Bone marrow (tissue), 2 donors: ENCODE measurements around the gene NBPF8.
"Not testable (repeated sequence)": the region's sequence is repeated elsewhere in the genome, so short reads cannot be mapped to it uniquely, and the experiment has no call there.

Experiments
- DNase-seq, 2 donors: peaks; one replicate each; lab custom pipeline; 2025; lab: John Stamatoyannopoulos, UW

Gene NBPF8, protein sequence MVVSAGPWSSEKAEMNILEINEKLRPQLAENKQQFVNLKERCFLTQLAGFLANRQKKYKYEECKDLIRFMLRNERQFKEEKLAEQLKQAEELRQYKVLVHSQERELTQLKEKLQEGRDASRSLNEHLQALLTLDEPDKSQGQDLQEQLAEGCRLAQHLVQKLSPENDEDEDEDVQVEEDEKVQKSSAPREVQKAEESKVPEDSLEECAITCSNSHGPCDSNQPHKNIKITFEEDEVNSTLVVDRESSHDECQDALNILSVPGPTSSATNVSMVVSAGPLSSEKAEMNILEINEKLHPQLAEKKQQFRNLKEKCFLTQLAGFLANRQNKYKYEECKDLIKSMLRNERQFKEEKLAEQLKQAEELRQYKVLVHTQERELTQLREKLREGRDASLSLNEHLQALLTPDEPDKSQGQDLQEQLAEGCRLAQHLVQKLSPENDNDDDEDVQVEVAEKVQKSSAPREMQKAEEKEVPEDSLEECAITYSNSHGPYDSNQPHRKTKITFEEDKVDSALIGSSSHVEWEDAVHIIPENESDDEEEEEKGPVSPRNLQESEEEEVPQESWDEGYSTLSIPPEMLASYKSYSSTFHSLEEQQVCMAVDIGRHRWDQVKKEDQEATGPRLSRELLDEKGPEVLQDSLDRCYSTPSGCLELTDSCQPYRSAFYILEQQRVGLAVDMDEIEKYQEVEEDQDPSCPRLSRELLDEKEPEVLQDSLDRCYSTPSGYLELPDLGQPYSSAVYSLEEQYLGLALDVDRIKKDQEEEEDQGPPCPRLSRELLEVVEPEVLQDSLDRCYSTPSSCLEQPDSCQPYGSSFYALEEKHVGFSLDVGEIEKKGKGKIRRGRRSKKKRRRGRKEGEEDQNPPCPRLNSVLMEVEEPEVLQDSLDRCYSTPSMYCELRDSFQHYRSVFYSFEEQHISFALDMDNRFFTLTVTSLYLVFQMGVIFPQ

GRCh38 chr1:120414911-120415480 is at the start of gene NBPF8:
Gene NBPF8 (plus strand): TSS chr1:120415035. CDS start chr1:120436523, 21,488 bp downstream.
- DNase-seq: not testable (repeated sequence)

GRCh38 chr1:120367709-120368108 is 47.1 kb upstream of the NBPF8 start:
- DNase-seq: not testable (repeated sequence)

- not testable (repeated sequence) for DNase-seq
Measured at GRCh38 chr1:120386651-120387050, 28.2 kb upstream of the NBPF8 start.

DNA sequence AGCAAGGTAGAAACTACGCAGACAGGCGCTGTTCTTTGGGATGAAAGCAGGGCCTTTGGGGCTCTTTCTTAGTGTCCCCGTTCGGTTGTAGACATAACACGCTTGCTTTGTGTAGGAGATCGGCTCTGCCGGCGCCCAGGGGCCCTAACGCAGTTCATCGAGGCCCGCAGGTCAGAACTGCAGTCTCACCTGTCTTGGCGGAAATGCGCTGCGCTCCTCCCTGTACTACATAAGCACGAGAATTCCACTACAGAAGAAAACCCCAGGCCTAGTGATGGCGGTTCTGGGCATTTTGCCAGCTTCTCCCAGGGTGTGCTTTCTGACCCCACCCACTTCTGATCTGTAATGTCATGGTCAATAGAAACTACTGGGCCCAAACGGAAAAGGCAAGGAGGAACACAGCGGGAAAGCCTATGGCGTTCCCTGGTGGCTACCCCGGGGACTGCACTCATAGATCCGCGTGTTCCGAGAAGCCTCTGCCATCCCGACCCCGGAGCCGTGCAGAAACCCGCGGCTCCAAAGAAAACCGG is 26.2 kb upstream of the NBPF8 start:
- DNase-seq: not testable (repeated sequence)

GRCh38 chr1:120391365-120391764 is 23.5 kb upstream of the NBPF8 start:
- not testable (repeated sequence) for DNase-seq

DNA sequence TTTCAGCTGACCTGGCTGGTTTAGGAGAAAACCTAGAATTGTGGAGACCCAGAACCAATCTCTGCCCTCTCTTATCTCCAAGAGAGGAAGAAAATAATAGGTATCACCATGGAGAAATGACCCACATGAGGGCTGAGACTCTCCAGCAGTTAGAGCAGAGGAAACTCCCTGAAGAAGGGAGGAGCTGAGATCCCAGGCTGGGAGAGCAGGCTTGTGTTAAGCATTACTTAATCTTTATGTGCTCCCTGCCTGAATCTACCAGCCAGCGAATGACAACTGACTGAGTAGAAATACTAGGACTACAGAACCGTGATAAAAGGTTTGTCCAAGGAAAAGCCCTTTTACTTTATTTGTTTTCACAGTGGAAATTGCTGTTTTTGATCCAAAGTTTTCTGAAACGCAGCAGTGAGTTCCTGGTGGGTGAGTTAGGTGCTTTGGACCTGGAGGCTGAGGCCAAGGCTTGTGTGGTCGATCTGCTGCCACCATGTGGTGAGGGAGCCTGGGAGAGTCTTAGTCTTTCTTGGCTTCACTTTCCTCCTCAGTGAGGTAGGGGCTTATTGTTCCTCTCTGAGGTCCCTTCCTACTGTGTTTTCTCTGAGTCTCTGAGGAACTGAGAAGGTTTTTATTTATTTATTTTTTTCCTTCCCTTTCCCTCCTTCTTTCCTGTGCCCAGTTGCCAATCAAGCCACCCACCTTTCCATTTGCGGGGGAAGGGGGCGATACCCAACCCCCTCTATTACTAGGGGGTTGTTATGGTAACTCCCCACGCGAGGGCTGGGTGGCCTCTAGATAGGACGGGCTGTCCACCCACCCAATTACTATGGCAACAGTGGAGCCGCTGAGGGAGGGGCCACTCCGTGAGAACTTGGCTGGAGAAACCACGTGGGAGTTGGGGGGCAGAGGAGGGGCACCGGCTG is 21.3 kb upstream of the NBPF8 start:
- not testable (repeated sequence) for DNase-seq

DNA sequence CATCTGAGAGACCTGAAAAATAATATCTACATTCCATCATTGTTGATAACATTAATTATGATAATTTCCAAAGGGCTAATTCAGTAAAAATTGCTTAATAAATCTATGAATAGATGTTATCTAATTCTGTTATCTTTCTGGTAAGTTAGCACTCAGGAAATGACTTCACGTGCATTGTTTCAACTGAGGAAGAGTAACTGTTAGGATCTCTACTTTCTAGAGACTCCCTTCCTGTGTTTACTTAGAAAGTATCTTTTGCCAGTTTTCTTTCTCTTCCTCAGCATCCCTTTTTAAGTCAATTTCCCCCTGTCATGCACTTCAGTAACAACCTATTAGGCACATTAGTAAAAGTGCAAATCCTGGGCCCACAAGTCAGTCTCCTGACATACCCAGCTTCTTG is 9.5 kb upstream of the NBPF8 start:
- not testable (repeated sequence) for DNase-seq

- not testable (repeated sequence) for DNase-seq
Measured at GRCh38 chr1:120414451-120414850, 384 bp upstream of the NBPF8 start.

- DNase-seq: not testable (repeated sequence)
Measured at GRCh38 chr1:120415492-120415961, 692 bp downstream of the NBPF8 start.

GRCh38 chr1:120425063-120425462 is 10.2 kb downstream of the NBPF8 start:
- not testable (repeated sequence) for DNase-seq

DNA sequence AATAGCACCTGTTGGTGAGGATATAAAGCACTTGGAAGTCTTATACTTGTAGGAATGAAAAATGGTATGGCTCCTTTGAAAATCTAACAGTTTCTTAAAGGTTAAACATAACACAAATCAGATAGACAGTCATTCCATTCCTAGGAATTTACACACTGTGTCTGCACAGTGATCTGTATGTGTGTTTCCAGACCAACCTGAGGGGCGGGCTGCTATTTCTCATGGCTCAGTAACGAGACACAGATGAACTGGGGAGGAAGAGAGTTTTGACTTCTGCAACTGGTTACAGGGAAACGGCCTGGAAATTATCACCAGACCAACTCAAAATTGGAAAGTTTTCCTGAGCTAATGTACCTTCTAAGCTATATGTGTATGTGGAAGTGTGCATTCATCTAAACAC is 16.8 kb downstream of the NBPF8 start:
- DNase-seq: not testable (repeated sequence)

- DNase-seq: not testable (repeated sequence)
Measured at GRCh38 chr1:120433831-120434230, 19.0 kb downstream of the NBPF8 start.

GRCh38 chr1:120449124-120449523 is 34.3 kb downstream of the NBPF8 start:
- not testable (repeated sequence) for DNase-seq
